Measurements from ENCODE around the gene TRIM75.

Gene TRIM75

DNA sequence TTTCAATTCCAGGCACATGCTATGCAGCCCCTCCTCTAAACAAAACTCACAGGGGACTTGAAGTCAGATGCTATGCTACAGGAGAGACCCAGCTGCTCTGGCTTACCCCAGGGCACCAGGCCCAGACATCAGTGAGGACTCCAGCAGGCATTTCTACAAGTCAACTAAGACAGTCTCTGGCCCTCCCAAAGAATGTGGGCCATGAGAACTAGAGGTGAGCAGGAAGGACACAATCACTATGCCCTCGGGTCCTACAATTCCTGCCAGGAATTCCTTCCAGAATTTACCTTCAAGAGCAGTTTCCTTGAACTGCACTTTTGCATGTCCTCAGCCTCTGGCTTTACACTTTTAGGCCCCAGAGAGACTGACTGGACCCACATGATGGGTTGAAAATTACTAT lies 41.6 kb downstream of the TRIM75 start:
- H3K4me2 ChIP-seq (ENCODE audit: low read length), result no peak overlapping the region
- no peaks in the 10 kb centered on the region for H4K20me1 ChIP-seq (ENCODE audit: insufficient read depth, low read length)
- no peak overlapping the region for H2AFZ ChIP-seq (ENCODE audit: low read length)
- H3K79me2 ChIP-seq (ENCODE audit: insufficient read depth, low read length), result no peaks in the 10 kb centered on the region
- H3K9me3 ChIP-seq (ENCODE audit: low read length), result no peaks in the 10 kb centered on the region
- H3K9me2 ChIP-seq (ENCODE audit: low read depth, low read length), result no peaks in the 10 kb centered on the region
- no peak overlapping the region for H3K27ac ChIP-seq (ENCODE audit: low read depth, low read length, poor library complexity, severe bottlenecking)
- H3K4me3 ChIP-seq (ENCODE audit: low read depth, low read length, poor library complexity, severe bottlenecking), result no peak overlapping the region
- no peaks in the 10 kb centered on the region for H3K4me1 ChIP-seq (ENCODE audit: insufficient read depth, low read length, severe bottlenecking)
- H3K36me3 ChIP-seq (ENCODE audit: insufficient read depth, low read length), result peaks cover 22% of the 10 kb centered on the region; the same call in 1 of the 2 replicates
- no peaks in the 10 kb centered on the region for H3F3A ChIP-seq (ENCODE audit: insufficient read depth, low read length)
- no peak overlapping the region for H3K9ac ChIP-seq (ENCODE audit: low read length)
- H3K27me3 ChIP-seq (ENCODE audit: insufficient read depth, low read length), result no peaks in the 10 kb centered on the region
- TF ChIP-seq, protein P1, sequence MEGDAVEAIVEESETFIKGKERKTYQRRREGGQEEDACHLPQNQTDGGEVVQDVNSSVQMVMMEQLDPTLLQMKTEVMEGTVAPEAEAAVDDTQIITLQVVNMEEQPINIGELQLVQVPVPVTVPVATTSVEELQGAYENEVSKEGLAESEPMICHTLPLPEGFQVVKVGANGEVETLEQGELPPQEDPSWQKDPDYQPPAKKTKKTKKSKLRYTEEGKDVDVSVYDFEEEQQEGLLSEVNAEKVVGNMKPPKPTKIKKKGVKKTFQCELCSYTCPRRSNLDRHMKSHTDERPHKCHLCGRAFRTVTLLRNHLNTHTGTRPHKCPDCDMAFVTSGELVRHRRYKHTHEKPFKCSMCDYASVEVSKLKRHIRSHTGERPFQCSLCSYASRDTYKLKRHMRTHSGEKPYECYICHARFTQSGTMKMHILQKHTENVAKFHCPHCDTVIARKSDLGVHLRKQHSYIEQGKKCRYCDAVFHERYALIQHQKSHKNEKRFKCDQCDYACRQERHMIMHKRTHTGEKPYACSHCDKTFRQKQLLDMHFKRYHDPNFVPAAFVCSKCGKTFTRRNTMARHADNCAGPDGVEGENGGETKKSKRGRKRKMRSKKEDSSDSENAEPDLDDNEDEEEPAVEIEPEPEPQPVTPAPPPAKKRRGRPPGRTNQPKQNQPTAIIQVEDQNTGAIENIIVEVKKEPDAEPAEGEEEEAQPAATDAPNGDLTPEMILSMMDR (IDR thresholded peaks at IDR 0.05; ENCODE audit: low read length), result no peak
- no peak for TF ChIP-seq EZH2 (IDR thresholded peaks at IDR 0.05; ENCODE audit: borderline replicate concordance, low read length)

DNA sequence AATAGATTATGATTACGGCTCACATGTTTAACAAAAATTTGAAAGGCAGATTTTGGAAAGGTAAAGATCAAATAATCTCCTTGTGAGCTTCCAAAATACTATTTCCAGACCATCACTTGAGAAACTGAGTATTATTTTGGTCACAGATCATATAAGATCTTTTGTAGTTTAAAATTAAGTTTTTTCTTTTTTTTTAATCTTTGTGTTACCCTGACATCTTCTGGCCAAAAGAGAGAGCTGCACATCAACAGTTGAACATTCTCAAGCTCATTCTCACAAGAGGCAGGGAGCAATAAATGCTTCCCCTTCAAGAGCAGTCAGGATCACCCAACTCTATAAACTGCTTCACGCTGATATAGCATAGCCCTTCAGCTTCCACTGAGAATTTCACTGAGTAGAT lies 43.1 kb downstream of the TRIM75 start:
- TF ChIP-seq, protein P1 (IDR thresholded peaks at IDR 0.05; ENCODE audit: low read length), result peak; percentile 49
- TF ChIP-seq EZH2 (IDR thresholded peaks at IDR 0.05; ENCODE audit: borderline replicate concordance, low read length), result no peak
- Histone ChIP-seq H3K27ac (ENCODE audit: low read depth, low read length, poor library complexity, severe bottlenecking) (no peak overlapping the region), H3K4me1 (ENCODE audit: insufficient read depth, low read length, severe bottlenecking) (no peaks in the 10 kb centered on the region), H3K36me3 (ENCODE audit: insufficient read depth, low read length) (peaks cover 20% of the 10 kb centered on the region), H4K20me1 (ENCODE audit: insufficient read depth, low read length) (no peaks in the 10 kb centered on the region), H3F3A (ENCODE audit: insufficient read depth, low read length) (no peaks in the 10 kb centered on the region), H3K4me3 (ENCODE audit: low read depth, low read length, poor library complexity, severe bottlenecking) (no peak overlapping the region), H3K79me2 (ENCODE audit: insufficient read depth, low read length) (no peaks in the 10 kb centered on the region), H3K27me3 (ENCODE audit: insufficient read depth, low read length) (no peaks in the 10 kb centered on the region), H2AFZ (ENCODE audit: low read length) (no peak overlapping the region), H3K9me2 (ENCODE audit: low read depth, low read length) (no peaks in the 10 kb centered on the region), H3K9ac (ENCODE audit: low read length) (no peak overlapping the region), H3K9me3 (ENCODE audit: low read length) (no peaks in the 10 kb centered on the region), H3K4me2 (ENCODE audit: low read length) (no peak overlapping the region)

DNA sequence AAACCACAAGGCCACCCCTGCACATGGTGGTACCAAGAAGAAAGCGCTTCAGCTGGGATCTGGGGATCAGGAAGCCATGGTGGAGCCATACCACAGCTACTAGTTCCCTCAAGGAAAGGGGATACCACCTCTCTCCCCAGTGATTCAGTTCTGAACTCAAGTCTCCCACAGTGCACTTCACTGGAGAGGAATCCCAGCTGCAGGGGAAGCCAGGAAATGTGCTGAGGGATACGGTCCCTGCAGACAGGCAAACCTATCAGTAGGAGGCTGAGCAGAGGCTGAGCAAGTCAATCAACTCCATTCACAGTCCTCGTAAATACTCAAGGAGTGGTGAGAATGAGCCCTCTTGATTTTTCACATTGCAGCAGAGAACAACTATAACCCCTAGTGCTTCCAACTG lies 48.0 kb downstream of the TRIM75 start:
- no peak overlapping the region for H3K9ac ChIP-seq (ENCODE audit: low read length)
- no peak overlapping the region for H3K27ac ChIP-seq (ENCODE audit: low read depth, low read length, poor library complexity, severe bottlenecking)
- no peaks in the 10 kb centered on the region for H4K20me1 ChIP-seq (ENCODE audit: insufficient read depth, low read length)
- TF ChIP-seq, protein P1 (IDR thresholded peaks at IDR 0.05; ENCODE audit: low read length), result no peak
- TF ChIP-seq EZH2 (IDR thresholded peaks at IDR 0.05; ENCODE audit: borderline replicate concordance, low read length), result no peak
- peaks cover 32% of the 10 kb centered on the region for H3K36me3 ChIP-seq (ENCODE audit: insufficient read depth, low read length)
- no peak overlapping the region for H3K4me3 ChIP-seq (ENCODE audit: low read depth, low read length, poor library complexity, severe bottlenecking)
- H3K27me3 ChIP-seq (ENCODE audit: insufficient read depth, low read length), result no peaks in the 10 kb centered on the region
- H3K79me2 ChIP-seq (ENCODE audit: insufficient read depth, low read length), result no peaks in the 10 kb centered on the region
- no peaks in the 10 kb centered on the region for H3F3A ChIP-seq (ENCODE audit: insufficient read depth, low read length)
- H2AFZ ChIP-seq (ENCODE audit: low read length), result no peak overlapping the region
- no peaks in the 10 kb centered on the region for H3K4me1 ChIP-seq (ENCODE audit: insufficient read depth, low read length, severe bottlenecking)
- H3K4me2 ChIP-seq (ENCODE audit: low read length), result no peak overlapping the region
- no peaks in the 10 kb centered on the region for H3K9me2 ChIP-seq (ENCODE audit: low read depth, low read length)
- H3K9me3 ChIP-seq (ENCODE audit: low read length), result no peaks in the 10 kb centered on the region

Measured in OCI-LY1 (cell line).